ENCODE results near the gene TGM4.
A peak's percentile ranks its signal among the peaks of the same experiment; 100 is the strongest.

The TGM4 gene

GRCh38 chr3:44880284-44880683 is 5.9 kb downstream of the TGM4 start:
- no peak for DNase-seq (ENCODE audit: low spot score)

- no peak for DNase-seq (ENCODE audit: low spot score)
These were observed 9.0 kb downstream of the TGM4 start for GRCh38 chr3:44883213-44883955.

GRCh38 chr3:44883999-44884431 is 9.6 kb downstream of the TGM4 start:
- DNase-seq (ENCODE audit: low spot score): peak; percentile 98

GRCh38 chr3:44885618-44886017 is 11.2 kb downstream of the TGM4 start:
- DNase-seq (ENCODE audit: low spot score): peak; percentile 95

GRCh38 chr3:44886561-44886960 is 12.2 kb downstream of the TGM4 start:
- peak; percentile 66 for DNase-seq (ENCODE audit: low spot score)

- DNase-seq (ENCODE audit: low spot score): no peak
These were observed 12.7 kb downstream of the TGM4 start for GRCh38 chr3:44887101-44887500.

GRCh38 chr3:44890258-44890657 is 15.8 kb downstream of the TGM4 start:
- DNase-seq (ENCODE audit: low spot score): no peak

- no peak for DNase-seq (ENCODE audit: low spot score)
These were observed 16.4 kb downstream of the TGM4 start for GRCh38 chr3:44890852-44891251.

GRCh38 chr3:44892689-44893088 is 18.3 kb downstream of the TGM4 start:
- DNase-seq (ENCODE audit: low spot score): no peak

- peak; percentile 88 for DNase-seq (ENCODE audit: low spot score)
These were observed 18.7 kb downstream of the TGM4 start for GRCh38 chr3:44893097-44893496.

GRCh38 chr3:44894485-44894884 is 20.1 kb downstream of the TGM4 start:
- peak; percentile 38 for DNase-seq (ENCODE audit: low spot score)

GRCh38 chr3:44896440-44896839 is 22.0 kb downstream of the TGM4 start:
- DNase-seq (ENCODE audit: low spot score): no peak

GRCh38 chr3:44899683-44900367 is 25.4 kb downstream of the TGM4 start:
- peak; percentile 25 for DNase-seq (ENCODE audit: low spot score)

- DNase-seq (ENCODE audit: low spot score): no peak
These were observed 28.2 kb downstream of the TGM4 start for GRCh38 chr3:44902628-44903027.

GRCh38 chr3:44903314-44903713 is 28.9 kb downstream of the TGM4 start:
- DNase-seq (ENCODE audit: low spot score): no peak

- DNase-seq (ENCODE audit: low spot score): no peak
These were observed 29.3 kb downstream of the TGM4 start for GRCh38 chr3:44903751-44904150.

- no peak for DNase-seq (ENCODE audit: low spot score)
These were observed 31.2 kb downstream of the TGM4 start for GRCh38 chr3:44905446-44906157.

- peak; percentile 63 for DNase-seq (ENCODE audit: low spot score)
These were observed 32.6 kb downstream of the TGM4 start for GRCh38 chr3:44906997-44907396.

GRCh38 chr3:44907612-44908011 is 33.2 kb downstream of the TGM4 start:
- DNase-seq (ENCODE audit: low spot score): no peak

- no peak for DNase-seq (ENCODE audit: low spot score)
These were observed 34.7 kb downstream of the TGM4 start for GRCh38 chr3:44909063-44909462.

- DNase-seq (ENCODE audit: low spot score): no peak
These were observed 36.3 kb downstream of the TGM4 start for GRCh38 chr3:44910693-44911092.

GRCh38 chr3:44913868-44914468 is 39.6 kb downstream of the TGM4 start:
- peak; percentile 70 for DNase-seq (ENCODE audit: low spot score)

GRCh38 chr3:44914936-44915335 is 40.5 kb downstream of the TGM4 start:
- DNase-seq (ENCODE audit: low spot score): peak; percentile 17

All from kidney tubule cell (primary cell).